HEK293 (cell line): Measurements from ENCODE around the gene LILRB1.

Source experiments
- CTCF ChIA-PET: fragments of 350-600 bp; formaldehyde crosslinking; extraction: SDS; loops from one replicate; lab custom pipeline; 2021; ENCODE audit warnings: antibody characterized with exemption; lab: Yijun Ruan, JAX
- POLR2A ChIA-PET: fragments of 300-600 bp; formaldehyde crosslinking; extraction: SDS; loops from one replicate; lab custom pipeline; 2020; ENCODE audit warnings: antibody characterized with exemption, inconsistent platforms; lab: Yijun Ruan, JAX
- H3K27ac ChIP-seq: fragments of 200-500 bp; sonication (Bioruptor generic); 2 replicates; pipeline ENCODE4 v1.5.1; 2014; ENCODE audit warnings: low read depth, low read length, control low read depth, inconsistent platforms; ENCODE audit errors: extremely low read depth
- H3K36me3 ChIP-seq, 2 experiments: fragments of 200-500 bp in 1 of 2; sonication (Bioruptor generic) in 1 of 2; 1 replicate in 1 of 2; 2 replicates in 1 of 2; pipeline ENCODE4 v1.5.1; 2014 to 2017; ENCODE audit warnings: inconsistent platforms in 2 of 2, low read length in 2 of 2; ENCODE audit not compliant: control insufficient read depth in 2 of 2, insufficient read depth in 1 of 2
- H3K4me1 ChIP-seq: fragments of 200-500 bp; sonication (Bioruptor generic); 2 replicates; pipeline ENCODE4 v1.5.1; 2014; ENCODE audit warnings: mild to moderate bottlenecking, low read length, inconsistent platforms; ENCODE audit not compliant: control insufficient read depth, insufficient read depth
- H3K4me3 ChIP-seq: 2 replicates; pipeline ENCODE4 v1.5.1; 2011; ENCODE audit warnings: low read depth, mild to moderate bottlenecking, control low read depth, low read length, moderate library complexity
- H3K9me3 ChIP-seq: fragments of 200-500 bp; sonication (Bioruptor generic); 2 replicates; pipeline ENCODE4 v1.5.1; 2014; ENCODE audit warnings: low read depth, low read length, inconsistent platforms; ENCODE audit not compliant: control insufficient read depth, insufficient read depth
- HOXD13 ChIP-seq: sonication (generic); formaldehyde crosslinking; IDR thresholded peaks from 2 replicates; pipeline ENCODE4 v1.8.0; 2022; ENCODE audit warnings: missing genetic modification reagents, borderline replicate concordance
- KLF7 ChIP-seq: fragments of 450-650 bp; formaldehyde crosslinking; IDR thresholded peaks from 2 replicates; pipeline ENCODE4 v1.5.1; 2016; ENCODE audit warnings: missing biosample characterization, missing genetic modification characterization, borderline replicate concordance
- OVOL3 ChIP-seq: fragments of 450-650 bp; formaldehyde crosslinking; IDR thresholded peaks from 2 replicates; pipeline ENCODE4 v1.5.1; 2016; ENCODE audit warnings: missing biosample characterization, missing genetic modification characterization
- PBX3 ChIP-seq: sonication (generic); formaldehyde crosslinking; IDR thresholded peaks from 2 replicates; pipeline ENCODE4 v1.8.1; 2022; ENCODE audit warnings: mild to moderate bottlenecking, moderate library complexity, missing genetic modification reagents
- WT1 ChIP-seq: fragments of 450-650 bp; formaldehyde crosslinking; IDR thresholded peaks from 2 replicates; pipeline ENCODE4 v1.5.1; 2016; ENCODE audit warnings: missing biosample characterization, missing genetic modification characterization
- YY2 ChIP-seq: fragments of 450-650 bp; formaldehyde crosslinking; IDR thresholded peaks from 2 replicates; pipeline ENCODE4 v1.5.1; 2016; ENCODE audit warnings: missing biosample characterization, missing genetic modification characterization
- ZBTB26 ChIP-seq: fragments of 450-650 bp; formaldehyde crosslinking; optimal IDR thresholded peaks from 2 replicates; pipeline ENCODE3; 2016; ENCODE audit warnings: missing biosample characterization, mild to moderate bottlenecking, missing genetic modification characterization
- ZBTB49 ChIP-seq: fragments of 450-650 bp; formaldehyde crosslinking; IDR thresholded peaks from 2 replicates; pipeline ENCODE4 v1.5.1; 2016; ENCODE audit warnings: missing biosample characterization, missing genetic modification characterization, low read depth
- ZFP69B ChIP-seq: fragments of 450-650 bp; formaldehyde crosslinking; IDR thresholded peaks from 2 replicates; pipeline ENCODE4 v1.5.1; 2016; ENCODE audit warnings: missing biosample characterization, missing genetic modification characterization
- ZIC2 ChIP-seq: fragments of 450-650 bp; formaldehyde crosslinking; IDR thresholded peaks from 2 replicates; pipeline ENCODE4 v1.5.1; 2016; ENCODE audit warnings: missing biosample characterization, missing genetic modification characterization
- ZNF184 ChIP-seq: fragments of 450-650 bp; IDR thresholded peaks from 2 replicates; pipeline ENCODE4 v1.5.1; 2018; ENCODE audit warnings: missing biosample characterization, mild to moderate bottlenecking, missing genetic modification characterization
- ZNF394 ChIP-seq: fragments of 450-650 bp; formaldehyde crosslinking; IDR thresholded peaks from 2 replicates; pipeline ENCODE4 v1.5.1; 2016; ENCODE audit warnings: missing biosample characterization, missing genetic modification characterization, mild to moderate bottlenecking, moderate library complexity, borderline replicate concordance
- ZNF596 ChIP-seq: fragments of 450-650 bp; IDR thresholded peaks from 2 replicates; pipeline ENCODE4 v1.5.0; 2018; ENCODE audit warnings: missing biosample characterization, mild to moderate bottlenecking, missing genetic modification characterization, moderate library complexity
- ZNF629 ChIP-seq: fragments of 450-650 bp; formaldehyde crosslinking; IDR thresholded peaks from 2 replicates; pipeline ENCODE4 v1.5.1; 2017; ENCODE audit warnings: missing biosample characterization, missing genetic modification characterization
- ZNF76 ChIP-seq: fragments of 450-650 bp; formaldehyde crosslinking; IDR thresholded peaks from 2 replicates; pipeline ENCODE4; 2016; ENCODE audit warnings: low read depth, missing biosample characterization, missing genetic modification characterization, borderline replicate concordance
- ZNF776 ChIP-seq: fragments of 450-650 bp; formaldehyde crosslinking; IDR thresholded peaks from 2 replicates; pipeline ENCODE4 v1.5.0; 2017; ENCODE audit warnings: missing biosample characterization, missing genetic modification characterization, borderline replicate concordance
- ZNF777 ChIP-seq: fragments of 450-650 bp; formaldehyde crosslinking; IDR thresholded peaks from 2 replicates; pipeline ENCODE4 v1.5.1; 2017; ENCODE audit warnings: missing biosample characterization, missing genetic modification characterization, borderline replicate concordance
- ZSCAN18 ChIP-seq: fragments of 450-650 bp; formaldehyde crosslinking; IDR thresholded peaks from 2 replicates; pipeline ENCODE4 v1.5.1; 2016; ENCODE audit warnings: missing biosample characterization, missing genetic modification characterization

LILRB1 gene

GRCh38 chr19:54616057-54616456 is 14.2 kb upstream of the LILRB1 start:
- Histone ChIP-seq H3K4me1 (no peaks in the 10 kb centered on the region), H3K4me3 (no peak overlapping the region), H3K27ac (no peak overlapping the region), H3K36me3 (no peaks in the 10 kb centered on the region), H3K9me3 (no peaks in the 10 kb centered on the region)
- TF ChIP-seq ZIC2 = no peak
- no peak for TF ChIP-seq PBX3
- no peak for TF ChIP-seq HOXD13 (CRISPR knock-in tag)
- no peak for TF ChIP-seq OVOL3 (tag by site-specific recombination)
- no peak for TF ChIP-seq ZNF777
- no peak for TF ChIP-seq ZBTB26 (tag by site-specific recombination)
- TF ChIP-seq ZNF76 = no peak
- no peak for TF ChIP-seq WT1 (tag by site-specific recombination)
- CTCF ChIA-PET = interaction anchor here (0.6 to 1.2 kb wide), 2 partner anchors 143 to 349 kb away, joined by 3 read pairs; partner anchors contain the start of gene CDC42EP5
- POLR2A ChIA-PET = no interaction called here

- ChIA-PET POLR2A (interaction anchor here (0.5 kb wide), 1 partner anchor 1978 kb away, joined by 4 read pairs; the partner anchor contains the start of gene ZNF71), CTCF (interaction anchor here (0.6 to 1.9 kb wide), 3 partner anchors 37 to 226 kb away, joined by 3 to 6 read pairs (median 4); partner anchors contain the start of gene CDC42EP5)
- TF ChIP-seq ZBTB49 (tag by site-specific recombination) (no peak), ZFP69B (no peak), YY2 (tag by site-specific recombination) (no peak), ZSCAN18 (no peak), ZNF394 (no peak), ZNF776 (tag by site-specific recombination) (no peak), ZNF629 (tag by site-specific recombination) (no peak), ZNF596 (no peak), ZNF184 (tag by site-specific recombination) (no peak), KLF7 (tag by site-specific recombination) (no peak)
- no peak overlapping the region for H3K4me3 ChIP-seq
- no peaks in the 10 kb centered on the region for H3K36me3 ChIP-seq
- no peak overlapping the region for H3K27ac ChIP-seq
- no peaks in the 10 kb centered on the region for H3K9me3 ChIP-seq
- H3K4me1 ChIP-seq = no peaks in the 10 kb centered on the region
Measured at GRCh38 chr19:54616821-54617560, 13.3 kb upstream of the LILRB1 start.
